COLO668 (cell line): ENCODE data around the gene IFNB1.

Source experiments
- DNase-seq: peaks from one replicate; lab custom pipeline; 2025; ENCODE audit not compliant: unreplicated experiment; lab: John Stamatoyannopoulos, UW

The IFNB1 gene

GRCh38 chr9:21077781-21078180 lies at the start of gene IFNB1:
Gene IFNB1, minus strand, starts transcription at chr9:21077942. Its CDS starts 73 bp downstream, at chr9:21077869.
- no peak for DNase-seq

DNA sequence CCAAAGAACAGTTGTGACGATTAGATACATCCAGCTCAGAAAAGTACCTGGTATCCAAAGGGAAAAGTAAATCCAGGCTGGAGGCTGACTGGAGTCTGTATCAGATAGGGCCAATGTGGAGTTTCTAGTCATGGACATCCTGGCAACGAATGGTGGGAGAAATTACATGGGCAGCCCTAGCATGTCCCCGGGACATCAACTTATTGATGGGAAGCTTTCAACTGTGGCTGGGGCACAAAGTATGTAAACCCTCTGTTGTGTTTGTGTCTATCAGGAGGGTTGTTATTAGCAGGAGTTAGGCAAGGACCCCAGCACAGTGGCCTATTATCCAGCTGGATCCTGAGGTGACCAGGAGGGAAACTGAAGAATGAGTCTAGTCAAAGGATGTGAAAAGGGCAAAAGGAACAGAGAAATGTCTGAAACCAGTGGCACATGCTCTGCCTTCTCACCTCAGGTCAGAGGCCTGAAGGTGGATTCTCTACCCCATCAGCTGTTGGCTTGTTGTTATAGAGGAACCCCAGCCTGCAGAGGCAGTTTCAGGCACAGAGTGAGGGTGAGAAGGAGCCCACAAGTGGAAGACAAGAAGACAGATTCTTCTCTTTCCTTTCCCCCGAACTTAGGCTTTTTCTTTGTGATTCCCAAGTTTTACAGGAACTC lies 44.0 kb upstream of the IFNB1 start:
- no peak for DNase-seq

DNA sequence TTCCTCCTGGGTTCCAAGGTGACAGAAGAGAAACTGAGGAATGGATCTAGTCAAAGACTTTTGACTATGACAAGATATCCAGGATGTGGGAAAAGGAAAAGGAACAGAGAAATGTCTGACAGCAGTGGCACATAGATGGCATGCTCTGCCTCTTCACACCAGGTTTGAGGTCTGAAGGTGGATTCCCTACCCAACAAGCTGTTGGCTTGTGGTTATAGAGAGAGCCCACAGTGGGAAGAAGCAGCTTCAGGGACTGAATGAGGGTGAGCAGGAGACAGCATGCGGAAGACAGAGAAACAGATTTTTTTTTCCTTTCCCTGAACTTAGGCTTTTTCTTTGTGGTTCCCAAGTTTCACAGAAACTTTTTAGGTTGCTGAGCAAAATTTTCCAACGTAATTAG lies 43.3 kb upstream of the IFNB1 start:
- no peak for DNase-seq

GRCh38 chr9:21119093-21119770 lies 41.5 kb upstream of the IFNB1 start:
- no peak for DNase-seq

DNA sequence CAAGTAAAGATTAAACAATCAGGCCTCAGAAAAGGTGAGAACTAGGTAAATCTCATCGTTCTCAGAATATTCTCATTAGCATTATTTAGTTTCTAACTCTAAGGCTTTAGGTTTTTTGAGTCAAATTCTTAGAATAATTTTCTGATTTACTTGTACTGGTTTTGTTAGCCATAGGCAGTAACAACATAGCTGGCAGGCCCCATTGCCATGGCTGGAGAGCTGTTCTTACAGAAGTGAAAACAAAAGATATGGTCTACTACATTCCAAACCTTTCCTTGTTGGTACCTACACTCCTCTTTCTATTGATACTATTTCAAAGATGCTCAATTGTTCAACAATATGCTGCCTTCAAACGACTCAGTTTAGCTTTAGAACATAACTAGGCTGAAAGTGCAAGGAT lies 36.6 kb upstream of the IFNB1 start:
- DNase-seq = no peak

- peak; percentile 24 for DNase-seq
These were observed 33.2 kb upstream of the IFNB1 start for GRCh38 chr9:21110708-21111576.

GRCh38 chr9:21104787-21105186 lies 27.0 kb upstream of the IFNB1 start:
- DNase-seq = no peak

- no peak for DNase-seq
These were observed 24.6 kb upstream of the IFNB1 start for GRCh38 chr9:21102305-21102704.

DNA sequence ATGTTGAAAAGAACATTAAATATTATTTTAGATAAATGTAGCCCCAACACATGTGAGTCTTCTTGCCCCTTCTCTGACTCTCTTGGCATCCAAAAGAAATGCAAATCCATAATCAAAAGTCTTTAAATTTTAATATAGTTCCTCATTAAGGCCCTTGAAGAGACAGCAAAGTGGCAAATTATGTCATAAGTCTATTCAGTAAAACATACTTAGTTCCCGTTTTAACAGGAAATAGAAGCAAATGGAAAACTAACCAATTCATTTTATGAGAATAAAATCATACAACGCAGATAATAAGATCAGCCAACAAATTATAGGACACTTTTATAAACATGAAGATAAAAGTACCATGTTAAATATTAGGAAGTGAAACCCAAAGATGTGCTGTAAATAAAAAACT lies 20.1 kb upstream of the IFNB1 start:
- DNase-seq = no peak

- DNase-seq = no peak
These were observed 19.1 kb upstream of the IFNB1 start for GRCh38 chr9:21096901-21097255.

DNA sequence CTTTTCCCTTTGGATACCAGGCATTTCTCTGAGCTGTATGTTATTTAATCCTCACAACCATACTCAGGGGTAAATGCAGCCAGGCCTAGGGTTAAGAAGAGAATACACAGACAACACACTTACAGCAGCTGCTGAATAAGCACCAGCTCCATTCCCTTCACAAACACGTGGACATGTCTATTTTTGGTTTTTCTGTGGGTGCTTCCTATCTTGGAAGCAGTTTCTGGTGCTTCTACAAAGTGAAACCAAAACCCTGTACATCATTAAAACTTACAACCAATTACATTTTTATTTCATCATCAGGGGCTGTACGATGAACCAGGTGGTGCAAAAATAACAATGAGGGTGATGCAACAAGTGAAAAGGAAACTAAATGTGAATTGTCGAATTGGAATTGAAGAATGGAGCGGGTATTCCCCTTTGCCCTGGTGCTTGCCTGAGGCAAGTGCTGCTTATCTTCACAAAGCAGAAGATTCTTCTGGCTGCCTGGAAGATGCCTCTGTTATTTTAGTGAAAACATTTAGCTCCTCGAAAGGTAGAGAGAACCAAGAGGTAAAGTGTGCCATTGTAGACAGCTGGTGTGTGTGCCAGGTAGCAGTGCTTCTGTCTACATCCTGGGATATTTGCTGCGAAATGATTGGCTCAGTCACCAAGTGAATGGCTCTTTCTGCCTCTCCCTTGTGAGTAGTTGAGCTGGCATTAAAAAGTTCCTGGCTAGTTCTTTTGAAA lies 18.6 kb upstream of the IFNB1 start:
- DNase-seq = no peak

GRCh38 chr9:21095561-21095960 lies 17.8 kb upstream of the IFNB1 start:
- DNase-seq = no peak

DNA sequence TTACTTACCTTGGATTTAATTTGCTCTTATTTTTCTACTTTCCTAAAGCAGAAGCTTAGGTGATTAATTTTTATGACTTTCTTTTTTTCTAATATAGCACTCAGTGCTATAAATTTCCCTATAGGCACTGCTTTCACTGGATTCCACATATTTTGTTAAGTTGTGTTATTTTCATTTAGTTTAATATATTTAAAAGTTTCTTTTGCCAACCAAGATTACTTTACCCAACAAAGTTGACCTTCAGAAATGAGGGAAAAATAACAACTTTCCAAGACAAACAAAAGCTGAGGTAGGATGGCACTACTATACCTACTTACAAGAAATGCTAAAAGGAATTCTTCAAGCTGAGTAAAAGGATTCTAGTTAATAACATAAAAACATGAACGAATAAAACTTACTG lies 8.8 kb upstream of the IFNB1 start:
- DNase-seq = no peak

GRCh38 chr9:21085005-21085404 lies 7.3 kb upstream of the IFNB1 start:
- no peak for DNase-seq

DNA sequence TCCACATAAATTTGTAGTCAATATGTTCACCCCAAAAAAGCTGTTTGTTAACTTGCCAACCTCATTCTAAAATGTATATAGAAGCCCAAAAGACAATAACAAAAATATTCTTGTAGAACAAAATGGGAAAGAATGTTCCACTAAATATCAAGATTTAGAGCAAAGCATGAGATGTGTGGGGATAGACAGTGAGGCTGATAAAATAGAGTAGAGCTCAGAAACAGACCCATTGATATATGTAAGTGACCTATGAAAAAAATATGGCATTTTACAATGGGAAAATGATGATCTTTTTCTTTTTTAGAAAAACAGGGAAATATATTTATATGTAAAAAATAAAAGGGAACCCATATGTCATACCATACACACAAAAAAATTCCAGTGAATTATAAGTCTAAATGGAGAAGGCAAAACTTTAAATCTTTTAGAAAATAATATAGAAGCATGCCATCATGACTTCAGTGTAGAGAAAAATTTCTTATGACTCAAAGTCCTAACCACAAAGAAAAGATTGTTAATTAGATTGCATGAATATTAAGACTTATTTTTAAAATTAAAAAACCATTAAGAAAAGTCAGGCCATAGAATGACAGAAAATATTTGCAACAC lies 6.6 kb upstream of the IFNB1 start:
- no peak for DNase-seq

- DNase-seq = no peak
These were observed 4.9 kb upstream of the IFNB1 start for GRCh38 chr9:21082671-21083070.

- no peak for DNase-seq
These were observed 4.3 kb upstream of the IFNB1 start for GRCh38 chr9:21081999-21082398.

DNA sequence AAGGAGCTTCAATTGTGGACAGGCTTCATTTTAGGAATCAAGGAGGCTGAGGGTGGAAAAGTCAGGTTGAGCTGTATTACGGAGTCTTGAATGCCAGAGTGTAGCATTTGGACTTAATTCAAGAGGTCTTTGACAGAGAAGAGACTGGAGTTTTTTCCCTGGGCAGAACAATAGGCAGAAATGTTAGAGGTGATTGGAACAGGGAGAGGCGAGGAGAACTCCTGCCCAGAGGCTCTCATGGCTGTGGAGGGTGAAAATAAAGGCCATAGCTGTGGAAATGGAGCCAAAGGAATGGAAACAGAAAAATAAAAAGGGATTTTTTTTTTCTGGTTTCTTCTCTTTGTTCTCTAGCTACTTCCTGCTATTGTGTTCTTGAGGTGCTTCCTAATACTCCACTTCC lies 3.7 kb upstream of the IFNB1 start:
- DNase-seq = no peak

GRCh38 chr9:21080793-21081192 lies 3.1 kb upstream of the IFNB1 start:
- DNase-seq = no peak

DNA sequence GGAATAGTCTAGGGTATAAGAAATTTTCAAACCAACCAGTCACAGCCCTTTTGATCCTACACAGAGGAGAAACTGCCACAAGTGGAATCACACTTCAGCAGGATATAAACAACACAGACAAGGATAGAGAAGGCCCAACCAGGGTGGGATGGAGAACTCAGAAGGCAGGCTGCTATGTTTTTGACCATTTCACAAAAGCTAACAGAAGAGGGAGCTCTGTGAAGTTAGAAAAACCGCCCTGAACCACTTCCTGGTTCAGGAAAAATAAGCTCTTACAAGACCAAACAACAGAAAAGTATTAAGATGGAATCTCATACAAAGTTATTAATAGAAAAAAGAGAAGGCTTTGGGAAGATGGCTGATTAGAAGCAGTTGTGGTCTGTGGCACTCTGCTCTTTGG lies 960 bp upstream of the IFNB1 start:
- DNase-seq = no peak

- DNase-seq = no peak
These were observed 2.3 kb downstream of the IFNB1 start for GRCh38 chr9:21075484-21075883.
